HG03575 (cell line): ENCODE data around the gene CENPM.

ENCODE experiments used
- ATAC-seq: cut with Tn5 transposase; IDR thresholded peaks from one replicate; pipeline ENCODE4 v1.9.1; 2021; ENCODE audit not compliant: unreplicated experiment, insufficient number of reproducible peaks, low FRiP score; ENCODE audit errors: extremely low read depth

The CENPM gene

GRCh38 chr22:41917375-41917902 lies 29.5 kb downstream of the CENPM start:
- ATAC-seq, result no peak

DNA sequence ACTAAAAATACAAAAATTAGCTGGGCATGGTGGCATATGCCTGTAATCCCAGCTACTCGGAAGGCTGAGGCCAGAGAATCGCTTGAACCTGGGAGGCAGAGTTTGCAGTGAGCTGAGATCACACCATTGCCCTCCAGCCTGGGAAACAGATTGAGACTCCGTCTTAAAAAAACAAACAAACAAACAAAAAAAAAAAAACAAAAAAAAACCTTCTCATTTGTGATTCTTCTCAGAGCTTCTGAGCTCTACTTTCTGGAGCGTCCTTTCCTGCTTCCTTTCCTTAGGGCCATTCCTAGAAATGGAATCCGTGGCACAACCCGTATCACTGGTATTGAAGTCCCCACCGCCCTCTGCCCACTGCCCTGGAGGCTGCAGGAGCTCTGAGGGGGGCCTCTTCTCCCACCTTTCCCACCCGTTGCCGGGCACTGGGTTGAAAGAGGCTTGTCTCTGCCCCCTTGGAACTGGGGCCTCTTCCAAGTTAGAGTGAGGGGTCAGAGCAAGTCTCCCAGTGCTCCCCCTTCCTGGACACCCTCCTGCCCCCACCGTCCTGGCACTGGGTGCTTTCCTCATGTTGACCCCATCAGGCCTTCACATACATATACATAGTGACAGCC lies 30.1 kb downstream of the CENPM start:
- no peak for ATAC-seq

DNA sequence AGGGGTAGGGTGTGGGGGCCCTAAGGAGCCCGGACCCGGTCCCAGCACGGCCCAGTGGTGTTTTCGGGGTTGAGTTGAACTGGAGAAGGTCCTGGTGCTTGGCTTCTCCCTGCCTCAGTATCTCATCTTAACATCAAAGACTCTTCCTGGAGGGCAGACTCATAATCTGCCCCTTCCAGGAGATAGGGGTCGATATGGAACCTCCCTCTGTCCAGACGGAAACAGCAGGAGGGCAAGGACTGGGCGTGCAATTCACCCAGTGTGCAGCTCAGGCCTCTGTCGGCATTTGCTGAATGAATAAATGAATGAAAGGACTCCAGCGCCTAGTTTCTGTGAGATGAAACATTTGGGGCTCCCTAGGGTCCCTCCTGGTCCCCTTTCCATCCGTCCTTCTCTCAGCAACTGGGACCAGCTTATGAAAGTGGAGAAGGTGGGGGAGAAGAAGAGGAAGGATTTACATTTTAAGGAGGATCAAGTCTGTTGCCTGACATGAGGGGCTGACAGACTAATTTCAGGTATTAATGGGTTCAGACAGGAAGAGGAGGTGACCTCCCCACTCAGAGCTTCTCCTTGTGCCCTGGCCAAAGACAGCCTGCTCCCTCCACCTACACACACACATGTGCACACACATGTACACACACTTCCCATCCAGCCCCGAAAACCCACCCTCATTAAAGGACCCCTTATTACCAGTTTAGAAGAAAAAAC lies 31.0 kb downstream of the CENPM start:
- no peak for ATAC-seq

GRCh38 chr22:41915035-41915785 lies 31.7 kb downstream of the CENPM start, which contains the start of gene SHISA8:
SHISA8 (minus strand) TSS chr22:41915074; CDS start chr22:41914667, 407 bp downstream.
- no peak for ATAC-seq

DNA sequence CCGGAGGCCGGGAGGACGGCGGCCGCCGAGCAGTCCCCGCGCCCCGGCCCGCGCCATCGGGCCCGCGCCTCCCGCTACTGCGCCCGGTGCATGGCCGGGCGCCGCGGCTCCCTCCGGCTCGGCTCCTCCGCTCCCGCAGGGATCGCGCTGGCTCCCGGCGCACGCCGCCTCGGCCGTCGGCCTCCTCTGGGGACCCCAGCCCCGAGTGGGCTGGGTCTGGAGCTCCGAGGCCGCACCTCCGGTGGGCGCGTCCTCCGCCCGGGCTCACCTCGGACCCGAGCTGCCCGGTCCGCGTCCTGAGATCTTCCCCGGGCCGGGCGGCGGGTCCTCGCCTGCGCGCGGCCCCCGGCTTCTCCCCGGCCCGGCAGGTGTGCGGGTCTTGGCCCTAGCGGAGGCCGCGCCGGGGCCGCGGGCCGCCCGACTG lies 32.3 kb downstream of the CENPM start:
- no peak for ATAC-seq

DNA sequence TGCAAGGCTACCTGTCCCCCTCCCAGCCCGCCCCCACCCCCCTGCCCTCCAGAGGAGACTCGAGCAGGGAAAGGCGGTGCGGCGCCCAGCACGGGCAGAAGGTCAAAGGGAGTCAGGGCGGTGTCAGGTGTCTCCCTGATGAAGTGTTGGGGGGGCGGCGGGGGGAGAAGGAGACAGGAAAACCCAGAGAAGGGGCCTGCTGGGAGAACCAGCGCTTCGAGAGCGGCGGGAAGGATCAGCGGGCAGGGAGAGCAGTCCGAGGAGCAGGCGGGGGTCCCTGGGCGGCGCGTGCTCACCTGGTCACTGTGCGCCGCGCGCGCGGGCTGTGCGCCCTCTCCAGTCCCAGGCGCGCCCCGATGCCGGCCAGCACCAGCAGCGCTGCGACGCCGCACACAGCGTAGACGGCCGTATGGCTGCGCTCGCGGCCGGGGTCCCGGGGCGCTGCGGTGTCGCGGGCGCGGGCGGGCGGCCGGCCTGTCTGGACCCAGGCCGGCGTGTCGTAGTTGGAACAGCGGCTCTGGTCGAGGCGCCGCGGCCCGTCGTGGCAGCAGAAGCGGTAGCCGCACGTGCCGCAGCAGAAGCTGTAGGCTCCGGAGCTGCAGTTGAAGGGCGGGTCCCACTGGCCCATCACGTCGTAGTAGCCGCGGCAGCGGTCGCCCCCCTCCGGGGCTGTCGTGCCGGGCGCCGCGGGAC lies 33.0 kb downstream of the CENPM start:
- no peak for ATAC-seq

- ATAC-seq, result no peak
Measured at GRCh38 chr22:41913040-41913719, 33.8 kb downstream of the CENPM start.

GRCh38 chr22:41912338-41913039 lies 34.5 kb downstream of the CENPM start:
- ATAC-seq, result no peak

- no peak for ATAC-seq
Measured at GRCh38 chr22:41911001-41911611, 35.8 kb downstream of the CENPM start.

DNA sequence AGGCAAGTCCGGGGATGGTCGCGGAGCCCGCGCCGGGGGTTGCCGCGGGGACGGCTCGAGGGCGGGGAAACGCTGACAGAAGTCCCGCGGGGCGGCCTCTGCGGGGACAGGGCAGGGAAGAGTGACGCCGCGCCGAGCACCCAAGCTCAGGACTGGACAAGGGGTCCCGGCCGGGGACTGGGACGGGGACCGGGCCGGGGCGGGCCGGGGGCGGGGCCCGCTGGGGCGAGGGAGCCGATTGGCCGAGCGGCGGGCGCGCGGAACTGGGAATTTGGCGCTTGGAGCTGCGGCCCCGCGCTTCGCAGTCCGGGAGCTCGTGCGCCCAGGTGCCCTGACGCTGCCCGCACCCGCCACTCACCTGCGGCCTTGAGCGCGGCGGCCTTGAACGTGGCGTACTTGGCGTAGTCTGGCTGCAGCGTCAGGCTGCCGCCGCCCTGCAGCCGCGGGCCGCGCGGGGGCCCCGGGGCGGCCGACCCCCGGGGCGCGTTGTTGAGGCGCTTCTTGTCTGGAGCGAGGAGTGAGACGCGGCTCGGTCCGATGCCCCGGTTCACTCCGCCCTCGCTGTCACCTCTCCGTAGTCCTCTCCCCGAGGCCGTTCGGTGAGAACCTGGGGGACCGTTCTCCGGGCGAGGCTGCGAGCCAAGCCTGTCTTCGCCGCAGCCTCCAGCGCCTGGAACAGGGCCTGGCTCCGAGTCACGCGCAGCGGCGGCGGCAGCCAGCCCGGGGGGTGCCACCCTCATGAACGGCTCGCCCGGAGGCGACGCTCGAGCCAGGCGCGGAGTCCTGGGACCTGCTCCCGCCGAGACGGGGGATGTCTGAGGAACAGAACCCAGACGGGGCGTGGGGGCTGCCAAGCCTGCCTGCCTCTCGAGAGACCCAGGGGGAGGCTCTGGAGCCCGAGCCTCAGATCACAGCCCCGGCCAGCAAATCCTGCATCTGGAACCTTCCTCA lies 36.6 kb downstream of the CENPM start:
- ATAC-seq, result no peak

DNA sequence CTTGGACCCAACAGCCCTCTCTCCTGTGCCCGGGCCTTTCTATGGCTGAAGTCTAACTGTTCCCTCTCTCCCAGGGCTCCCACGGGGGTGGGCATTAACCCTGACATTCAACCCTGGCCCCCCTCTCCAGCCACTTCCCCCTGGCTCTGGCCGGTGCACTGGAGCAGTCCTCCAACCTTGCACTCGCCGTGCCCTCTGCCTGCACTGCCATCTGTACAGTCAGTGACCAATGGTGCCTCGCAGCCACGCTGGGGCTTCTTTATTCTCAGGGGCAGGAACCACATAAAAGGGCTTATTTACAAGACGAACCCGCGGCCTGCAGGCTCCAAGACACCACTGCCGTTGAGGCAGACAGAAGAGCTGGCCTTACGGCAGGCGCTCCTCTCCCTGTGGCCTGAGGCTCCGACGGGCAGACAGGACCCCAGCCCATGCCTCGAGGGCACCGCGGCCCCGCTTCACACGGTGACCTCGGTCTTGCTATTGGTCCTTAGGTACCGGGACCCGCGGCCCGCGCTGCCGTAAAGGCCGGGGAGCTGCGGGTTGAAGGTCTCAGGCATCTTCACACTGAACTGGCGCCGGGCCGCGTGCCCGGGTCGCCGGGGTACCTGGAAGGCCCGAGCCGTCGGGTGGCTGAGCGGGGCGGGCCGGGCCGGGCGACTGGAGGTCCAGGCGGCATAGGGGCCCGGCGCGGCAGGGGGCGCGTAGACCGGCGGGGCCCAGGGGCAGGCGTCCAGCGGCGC lies 37.5 kb downstream of the CENPM start:
- ATAC-seq, result no peak

- ATAC-seq, result no peak
Measured at GRCh38 chr22:41908411-41909309, 38.3 kb downstream of the CENPM start.

GRCh38 chr22:41907436-41908401 lies 39.2 kb downstream of the CENPM start:
- no peak for ATAC-seq

GRCh38 chr22:41906822-41907221 lies 40.1 kb downstream of the CENPM start:
- no peak for ATAC-seq
